Osteocyte (in vitro differentiated cells): Measurements from ENCODE around the gene KRT15. TPM values are rescaled to one million over a fixed set of nuclear protein-coding genes. Genes with fewer than 3 reads are reported as not detected.

Source experiments
- DNase-seq: peaks from one replicate; pipeline ENCODE4 v3.0.0; 2021; ENCODE audit warnings: mixed read lengths; ENCODE audit not compliant: unreplicated experiment; ENCODE audit errors: extremely low spot score
- H3K27ac Mint-ChIP-seq: one replicate; pipeline ENCODE4 v1.8.0; 2021; ENCODE audit warnings: mild to moderate bottlenecking, mixed read lengths; ENCODE audit not compliant: unreplicated experiment
- H3K27me3 Mint-ChIP-seq: one replicate; pipeline ENCODE4 v1.8.0; 2021; ENCODE audit warnings: mixed read lengths; ENCODE audit not compliant: unreplicated experiment
- H3K36me3 Mint-ChIP-seq: one replicate; pipeline ENCODE4 v1.8.0; 2021; ENCODE audit warnings: mixed read lengths; ENCODE audit not compliant: unreplicated experiment
- H3K4me1 Mint-ChIP-seq: one replicate; pipeline ENCODE4 v1.8.0; 2021; ENCODE audit warnings: mixed read lengths; ENCODE audit not compliant: unreplicated experiment
- H3K4me3 Mint-ChIP-seq: one replicate; pipeline ENCODE4 v1.8.0; 2021; ENCODE audit warnings: mild to moderate bottlenecking, moderate library complexity, mixed read lengths; ENCODE audit not compliant: unreplicated experiment
- H3K9me3 Mint-ChIP-seq: one replicate; pipeline ENCODE4 v1.8.0; 2021; ENCODE audit warnings: mixed read lengths; ENCODE audit not compliant: unreplicated experiment
- total RNA-seq: library from RNA; stranded (reverse); gene quantifications from 2 replicates; pipeline ENCODE4 v1.2.1, GENCODE V29; 2021
- TF ChIP-seq, protein P1 (sequence below): fragments of 200-600 bp; sonication (generic); IDR thresholded peaks from 2 replicates; pipeline ENCODE4 v1.5.0; 2021; ENCODE audit warnings: antibody characterized with exemption, mild to moderate bottlenecking, moderate library complexity

Gene KRT15
- total RNA-seq, 1 donor from 2014 or later, result not detected

DNA sequence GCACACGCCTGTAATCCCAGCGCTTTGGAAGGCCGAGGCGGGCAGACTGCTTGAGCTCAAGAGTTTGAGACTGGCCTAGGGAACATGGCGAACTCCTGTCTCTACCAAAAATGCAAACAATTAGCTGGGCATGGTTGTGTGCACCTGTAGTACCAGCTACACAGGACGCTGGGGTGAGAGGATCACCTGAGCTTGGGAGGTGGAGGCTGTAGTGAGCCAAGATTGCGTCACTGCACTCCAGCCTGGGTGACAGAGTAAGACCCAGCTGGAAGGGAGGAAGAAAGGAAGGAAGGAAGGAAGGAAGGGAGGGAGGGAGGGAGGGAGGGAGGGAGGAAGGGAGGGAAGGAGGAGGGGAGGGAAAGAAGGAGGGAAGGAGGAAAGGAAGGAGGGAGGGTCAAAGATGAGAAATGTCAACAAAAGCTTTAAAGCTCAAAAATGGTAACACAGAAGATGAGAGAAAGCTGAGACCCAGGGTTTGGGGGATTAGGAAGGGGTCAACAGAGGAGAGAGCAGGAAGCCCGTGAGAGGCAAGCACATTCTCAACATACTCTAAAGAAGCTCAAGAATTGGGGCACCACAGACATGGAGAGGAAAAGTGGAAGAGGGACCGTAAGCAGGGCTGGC, 14.4 kb upstream of the KRT15 start:
- DNase-seq, result no peak
- Mint-ChIP-seq H3K4me1 (peaks cover 3% of the 10 kb centered on the region), H3K36me3 (no peaks in the 10 kb centered on the region), H3K9me3 (no peaks in the 10 kb centered on the region), H3K27ac (no peak overlapping the region), H3K4me3 (no peak overlapping the region), H3K27me3 (peaks cover 26% of the 10 kb centered on the region)
- TF ChIP-seq, protein P1, sequence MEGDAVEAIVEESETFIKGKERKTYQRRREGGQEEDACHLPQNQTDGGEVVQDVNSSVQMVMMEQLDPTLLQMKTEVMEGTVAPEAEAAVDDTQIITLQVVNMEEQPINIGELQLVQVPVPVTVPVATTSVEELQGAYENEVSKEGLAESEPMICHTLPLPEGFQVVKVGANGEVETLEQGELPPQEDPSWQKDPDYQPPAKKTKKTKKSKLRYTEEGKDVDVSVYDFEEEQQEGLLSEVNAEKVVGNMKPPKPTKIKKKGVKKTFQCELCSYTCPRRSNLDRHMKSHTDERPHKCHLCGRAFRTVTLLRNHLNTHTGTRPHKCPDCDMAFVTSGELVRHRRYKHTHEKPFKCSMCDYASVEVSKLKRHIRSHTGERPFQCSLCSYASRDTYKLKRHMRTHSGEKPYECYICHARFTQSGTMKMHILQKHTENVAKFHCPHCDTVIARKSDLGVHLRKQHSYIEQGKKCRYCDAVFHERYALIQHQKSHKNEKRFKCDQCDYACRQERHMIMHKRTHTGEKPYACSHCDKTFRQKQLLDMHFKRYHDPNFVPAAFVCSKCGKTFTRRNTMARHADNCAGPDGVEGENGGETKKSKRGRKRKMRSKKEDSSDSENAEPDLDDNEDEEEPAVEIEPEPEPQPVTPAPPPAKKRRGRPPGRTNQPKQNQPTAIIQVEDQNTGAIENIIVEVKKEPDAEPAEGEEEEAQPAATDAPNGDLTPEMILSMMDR, result no peak

DNA sequence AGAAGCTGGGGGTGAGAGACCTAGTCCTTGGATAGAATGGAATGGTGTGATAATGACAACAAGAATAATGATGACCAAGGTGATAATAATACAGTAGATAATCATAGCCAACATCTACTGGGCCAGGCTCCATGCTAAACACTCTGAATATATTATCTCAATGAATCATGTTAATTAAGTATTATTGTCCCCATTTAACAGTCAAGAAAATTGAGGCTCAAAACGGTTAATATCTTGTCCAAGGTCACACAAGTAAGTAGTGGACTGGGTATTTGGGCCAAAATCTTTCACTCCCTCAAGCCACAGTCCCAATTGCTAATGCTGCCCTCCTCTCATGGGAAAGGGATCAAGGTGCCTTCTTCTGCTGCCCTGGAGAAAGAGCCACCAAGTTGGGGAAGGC, 13.3 kb upstream of the KRT15 start:
- Mint-ChIP-seq H3K4me3 (no peak overlapping the region), H3K36me3 (no peaks in the 10 kb centered on the region), H3K27ac (no peak overlapping the region), H3K27me3 (peaks cover 30% of the 10 kb centered on the region), H3K9me3 (no peaks in the 10 kb centered on the region), H3K4me1 (peaks cover 9% of the 10 kb centered on the region)
- TF ChIP-seq, protein P1, result no peak
- no peak for DNase-seq

DNA sequence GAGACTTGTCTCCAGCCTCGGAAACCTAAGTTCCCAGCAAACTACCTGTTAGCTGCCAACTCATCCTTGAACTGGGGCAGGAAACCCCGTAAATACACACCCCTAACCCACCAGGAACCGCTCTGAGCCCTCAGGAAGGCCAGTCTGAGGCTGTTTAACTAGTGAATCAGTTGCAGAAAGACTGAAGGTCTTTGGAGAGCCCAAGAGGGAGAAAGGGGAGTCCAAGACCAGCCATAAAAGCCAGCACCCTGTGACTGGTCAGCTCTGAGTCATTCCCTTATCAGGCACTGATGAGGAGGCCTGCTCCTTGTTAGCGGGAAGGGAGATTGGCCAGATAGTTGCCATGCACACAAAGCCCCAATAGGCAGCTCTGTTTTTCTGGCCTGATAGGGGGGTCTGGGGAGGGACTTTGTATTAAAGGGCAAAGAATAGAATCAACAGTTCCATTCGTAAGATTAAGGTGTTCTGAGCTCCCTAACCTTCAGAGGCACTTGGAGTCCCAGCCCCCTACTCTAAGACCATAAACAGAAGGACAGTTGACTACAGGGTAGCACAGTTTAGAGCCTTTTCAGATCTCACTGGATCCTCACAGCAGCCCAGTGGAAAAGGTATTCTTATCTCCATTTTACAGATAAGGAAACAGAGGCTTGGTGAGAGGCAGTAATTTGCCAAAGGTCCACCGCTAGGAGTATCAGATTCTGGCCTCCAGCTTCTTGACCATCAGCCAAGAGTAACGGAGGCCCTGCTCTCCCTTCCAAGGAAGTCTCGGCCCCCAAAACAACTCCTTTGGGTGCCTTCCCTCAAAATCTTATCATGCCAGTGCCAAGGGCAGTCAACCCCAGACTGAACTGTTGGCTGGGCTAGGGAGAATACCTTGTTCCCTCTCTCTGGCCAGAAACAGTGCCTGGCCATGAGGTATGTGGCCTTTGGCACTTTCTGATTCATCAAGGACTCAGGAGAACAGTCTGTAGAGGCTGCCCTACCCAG, 11.7 kb upstream of the KRT15 start:
- H3K36me3 Mint-ChIP-seq, result no peaks in the 10 kb centered on the region
- no peaks in the 10 kb centered on the region for H3K9me3 Mint-ChIP-seq
- H3K4me3 Mint-ChIP-seq, result no peak overlapping the region
- no peak for DNase-seq
- H3K4me1 Mint-ChIP-seq, result peaks cover 9% of the 10 kb centered on the region
- no peak overlapping the region for H3K27ac Mint-ChIP-seq
- TF ChIP-seq, protein P1, result no peak
- H3K27me3 Mint-ChIP-seq, result peaks cover 29% of the 10 kb centered on the region

DNA sequence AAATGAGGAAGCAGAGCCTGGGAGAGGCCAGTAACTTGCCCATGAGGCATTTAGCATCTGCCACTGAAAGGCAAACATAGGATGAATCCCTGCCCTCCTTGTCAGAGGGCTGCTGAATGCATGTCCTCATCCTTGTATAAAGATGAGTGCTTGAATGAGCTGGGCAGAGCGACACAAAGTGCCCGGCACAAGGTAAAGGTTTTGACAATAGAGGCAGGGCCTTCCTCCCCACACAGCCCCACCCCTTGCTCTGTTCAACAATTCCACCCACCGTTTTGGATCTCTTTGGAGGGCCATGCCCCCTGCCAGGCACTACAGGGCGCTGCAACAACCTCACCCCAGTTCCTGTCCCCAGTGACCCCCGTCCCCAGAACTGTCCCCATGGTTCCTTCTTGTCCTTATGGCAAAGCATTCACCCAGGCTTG, 10.8 kb upstream of the KRT15 start:
- H3K4me3 Mint-ChIP-seq, result peak overlapping the region; percentile 38
- no peaks in the 10 kb centered on the region for H3K9me3 Mint-ChIP-seq
- H3K4me1 Mint-ChIP-seq, result peaks cover 9% of the 10 kb centered on the region
- peaks cover 29% of the 10 kb centered on the region for H3K27me3 Mint-ChIP-seq
- no peaks in the 10 kb centered on the region for H3K36me3 Mint-ChIP-seq
- TF ChIP-seq, protein P1, result no peak
- DNase-seq, result no peak
- H3K27ac Mint-ChIP-seq, result no peak overlapping the region

DNA sequence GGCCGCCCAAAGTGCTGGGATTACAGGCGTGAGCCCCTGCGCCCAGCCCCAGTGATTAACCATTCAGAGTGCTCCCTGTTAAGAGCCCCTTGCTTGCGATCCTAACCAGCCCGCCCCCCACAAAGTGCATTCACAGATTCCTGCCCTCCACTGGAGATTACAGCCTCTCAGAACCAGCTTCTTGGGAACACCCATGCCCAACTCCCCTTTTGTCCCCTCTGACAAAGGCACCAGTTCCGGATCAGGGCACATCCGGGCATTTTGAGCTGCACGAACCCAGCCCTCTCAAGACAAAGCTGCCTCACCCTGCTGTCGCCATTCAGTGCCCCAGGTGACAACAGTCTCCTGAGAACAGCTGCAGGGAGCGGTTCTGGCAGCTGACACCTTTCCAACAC, 10.3 kb upstream of the KRT15 start:
- Mint-ChIP-seq H3K27me3 (peaks cover 29% of the 10 kb centered on the region), H3K4me3 (no peak overlapping the region), H3K36me3 (no peaks in the 10 kb centered on the region), H3K27ac (no peak overlapping the region), H3K9me3 (no peaks in the 10 kb centered on the region), H3K4me1 (peaks cover 9% of the 10 kb centered on the region)
- TF ChIP-seq, protein P1, result no peak
- no peak for DNase-seq
